ENCODE results near the gene TRAF7.
A peak's percentile ranks its signal among the peaks of the same experiment; 100 is the strongest.

TRAF7 gene

DNA sequence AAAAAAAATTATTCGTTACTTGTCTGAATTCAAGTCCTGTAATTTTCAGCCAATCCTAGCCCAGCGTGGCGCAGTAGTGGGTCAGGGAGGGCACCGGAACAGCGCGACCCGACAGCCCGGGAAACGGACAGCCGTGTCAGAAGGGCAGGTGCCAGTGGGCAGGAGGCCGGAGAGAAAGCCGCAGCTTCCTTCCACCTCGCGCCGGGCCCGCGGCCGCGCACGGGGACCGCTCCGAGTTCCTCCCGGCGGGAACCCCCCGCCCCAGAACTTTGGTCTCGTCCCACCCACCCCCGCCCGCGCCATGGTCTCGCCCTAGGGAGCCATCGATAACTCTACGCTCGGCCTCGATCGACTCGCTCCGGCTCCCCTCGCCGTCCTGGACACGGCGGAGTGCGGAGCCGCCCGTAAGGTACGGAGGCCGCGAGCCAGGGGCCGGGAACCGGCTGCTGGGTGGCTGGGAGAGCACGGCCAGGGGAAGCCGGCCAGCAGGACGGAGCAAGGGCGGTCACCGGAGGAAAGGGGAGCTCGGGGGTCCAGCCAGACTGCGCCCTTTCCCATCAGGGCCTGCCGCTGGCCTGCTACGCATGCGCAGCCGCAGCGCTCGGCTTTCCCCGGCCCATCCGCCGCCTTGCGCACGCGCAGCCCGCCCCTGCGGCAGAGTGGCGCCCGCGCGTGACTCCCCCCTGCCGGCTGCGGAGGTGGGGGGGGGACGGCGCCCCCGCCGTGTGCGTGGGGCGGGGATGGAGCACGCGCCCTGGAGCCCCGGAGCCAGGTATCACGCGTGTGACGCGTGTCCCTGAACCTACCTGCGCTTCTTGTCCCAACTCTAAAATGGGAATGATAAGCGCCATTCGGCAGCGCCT lies 49.8 kb downstream of the TRAF7 start, which contains the start of gene MLST8:
MLST8 (plus strand) TSS at position 351 of the 863 bp plus-strand sequence. CDS start 632 bp downstream, outside the sequence.
- DNase-seq = peak; percentile 74

DNA sequence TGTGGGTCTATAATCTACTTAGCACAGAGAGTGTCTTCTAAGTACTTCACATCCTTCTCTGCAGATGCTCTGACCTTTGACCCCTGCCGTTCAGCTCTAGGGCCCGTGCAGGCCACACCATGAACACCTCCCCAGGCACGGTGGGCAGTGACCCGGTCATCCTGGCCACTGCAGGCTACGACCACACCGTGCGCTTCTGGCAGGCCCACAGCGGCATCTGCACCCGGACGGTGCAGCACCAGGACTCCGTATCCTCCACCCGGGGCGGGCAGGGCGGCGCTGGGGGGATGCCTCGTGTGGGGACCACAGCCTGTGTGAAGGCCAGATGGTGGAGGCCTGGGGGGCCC lies 50.4 kb downstream of the TRAF7 start:
- DNase-seq = peak; percentile 15

DNA sequence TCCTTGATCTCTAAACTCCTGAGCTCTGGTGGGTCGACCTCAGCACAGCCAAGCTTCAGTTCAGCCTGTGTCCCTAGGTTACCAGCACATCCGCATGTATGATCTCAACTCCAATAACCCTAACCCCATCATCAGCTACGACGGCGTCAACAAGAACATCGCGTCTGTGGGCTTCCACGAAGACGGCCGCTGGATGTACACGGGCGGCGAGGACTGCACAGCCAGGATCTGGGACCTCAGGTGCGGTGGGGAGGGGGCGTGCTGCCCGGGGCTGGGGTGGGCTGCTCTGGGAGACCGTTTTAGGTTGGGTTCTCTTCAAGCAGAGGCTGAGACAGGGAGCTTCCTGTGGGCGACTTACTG lies 50.8 kb downstream of the TRAF7 start:
- DNase-seq = no peak

DNA sequence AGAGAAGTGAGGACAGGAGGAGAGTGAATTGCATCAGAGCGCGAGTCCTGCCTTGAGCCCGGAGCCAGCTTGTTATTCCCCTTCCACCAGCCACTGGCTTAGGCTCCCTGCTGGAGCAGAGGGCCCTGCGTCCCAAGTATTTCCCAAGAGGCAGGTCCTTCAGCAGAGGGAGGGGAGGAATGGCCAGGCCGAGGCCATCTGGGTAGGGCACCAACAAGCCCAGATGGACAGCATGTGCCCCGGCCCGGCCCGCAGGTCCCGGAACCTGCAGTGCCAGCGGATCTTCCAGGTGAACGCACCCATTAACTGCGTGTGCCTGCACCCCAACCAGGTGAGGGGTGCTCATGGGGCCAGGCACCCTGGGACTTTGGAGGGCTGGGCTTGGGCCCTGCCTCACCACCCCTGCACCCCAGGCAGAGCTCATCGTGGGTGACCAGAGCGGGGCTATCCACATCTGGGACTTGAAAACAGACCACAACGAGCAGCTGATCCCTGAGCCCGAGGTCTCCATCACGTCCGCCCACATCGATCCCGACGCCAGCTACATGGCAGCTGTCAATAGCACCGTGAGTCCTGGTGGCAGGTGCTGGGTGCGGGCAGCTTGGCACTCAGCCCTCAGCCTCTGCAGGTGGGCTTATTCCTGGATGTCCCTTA lies 51.3 kb downstream of the TRAF7 start:
- no peak for DNase-seq

DNA sequence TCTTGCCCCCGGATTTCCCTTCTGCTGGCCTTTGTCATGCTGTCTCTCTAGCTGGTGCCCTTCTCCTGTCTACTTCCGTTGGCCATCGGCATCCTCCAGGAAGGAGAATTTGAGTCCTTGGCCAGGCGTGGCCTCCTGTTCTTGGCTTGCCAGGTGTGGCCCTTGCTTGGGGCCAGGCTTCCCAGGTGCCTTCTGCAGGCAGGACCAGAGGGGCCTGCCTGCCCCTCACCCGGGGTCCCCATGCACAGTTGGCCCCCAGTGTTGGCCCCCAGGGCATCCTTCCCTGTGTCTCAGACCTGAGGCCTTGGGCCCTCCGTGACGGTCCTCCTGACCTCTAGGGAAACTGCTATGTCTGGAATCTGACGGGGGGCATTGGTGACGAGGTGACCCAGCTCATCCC lies 52.3 kb downstream of the TRAF7 start:
- no peak for DNase-seq

DNA sequence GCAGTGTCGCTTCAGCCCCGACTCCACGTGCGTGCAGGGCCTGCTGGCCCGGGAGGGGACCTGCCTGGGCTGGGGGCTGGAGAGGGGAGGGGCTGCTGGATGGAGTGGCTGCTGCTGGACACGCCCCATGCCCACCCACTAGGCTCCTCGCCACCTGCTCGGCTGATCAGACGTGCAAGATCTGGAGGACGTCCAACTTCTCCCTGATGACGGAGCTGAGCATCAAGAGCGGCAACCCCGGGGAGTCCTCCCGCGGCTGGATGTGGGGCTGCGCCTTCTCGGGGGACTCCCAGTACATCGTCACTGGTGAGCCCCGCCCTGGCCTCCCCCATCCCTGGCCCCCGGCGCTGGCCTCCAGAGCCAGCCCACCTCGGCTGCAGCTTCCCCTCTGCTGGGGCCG lies 52.7 kb downstream of the TRAF7 start:
- DNase-seq = no peak

DNA sequence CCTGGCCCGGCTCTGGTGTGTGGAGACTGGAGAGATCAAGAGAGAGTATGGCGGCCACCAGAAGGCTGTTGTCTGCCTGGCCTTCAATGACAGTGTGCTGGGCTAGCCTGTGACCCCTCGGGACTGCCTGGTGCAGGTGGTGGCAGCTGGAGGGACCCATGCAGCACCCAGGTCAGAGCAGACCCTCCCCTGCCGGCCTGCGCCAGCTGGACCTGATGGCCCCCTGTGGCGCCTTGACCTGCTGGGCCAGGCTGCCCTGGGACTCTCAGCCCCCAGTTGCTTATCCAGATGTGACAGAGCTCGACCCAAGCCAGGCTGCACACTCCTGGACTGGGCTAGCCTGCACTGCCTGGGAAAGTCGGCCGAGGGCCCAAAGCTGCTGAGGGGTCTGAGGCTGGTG lies 53.2 kb downstream of the TRAF7 start:
- DNase-seq = no peak

DNA sequence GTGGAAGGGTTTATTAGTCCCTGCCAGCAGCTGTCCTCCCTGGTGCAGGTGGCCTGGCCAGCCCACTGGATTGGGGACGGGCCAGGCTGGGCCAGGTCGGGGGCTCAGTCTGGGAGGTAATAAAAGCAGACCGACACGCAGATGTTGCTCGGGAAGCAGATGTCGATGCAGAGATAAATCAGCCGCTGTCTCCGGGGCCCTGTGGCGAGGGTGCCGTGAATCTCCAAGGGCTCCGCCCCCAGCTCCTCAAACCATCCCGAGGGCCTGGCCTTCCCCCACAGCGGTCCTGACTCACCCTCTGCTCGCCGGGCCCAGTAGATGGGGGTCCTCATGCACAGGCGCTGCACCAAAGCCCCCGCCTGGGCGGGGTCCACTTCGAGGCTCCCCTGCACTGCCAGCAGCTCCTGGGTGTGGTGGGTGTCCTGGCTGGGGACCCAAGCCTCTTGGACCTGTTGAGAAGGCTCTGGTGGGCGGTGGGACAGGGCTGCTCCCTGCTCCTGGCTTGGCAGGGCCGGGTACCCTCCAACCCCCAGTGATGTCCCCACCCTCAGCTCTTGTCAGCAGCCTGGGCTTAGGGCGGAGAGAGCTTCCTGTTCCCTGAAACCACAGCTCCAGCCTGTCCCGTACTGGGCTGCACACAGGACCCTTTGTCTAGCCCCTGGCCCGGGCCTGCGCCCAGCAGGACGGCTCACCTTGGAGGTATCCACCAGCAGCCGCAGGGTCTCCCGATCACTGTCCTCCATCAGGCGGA lies 53.9 kb downstream of the TRAF7 start:
- no peak for DNase-seq

DNA sequence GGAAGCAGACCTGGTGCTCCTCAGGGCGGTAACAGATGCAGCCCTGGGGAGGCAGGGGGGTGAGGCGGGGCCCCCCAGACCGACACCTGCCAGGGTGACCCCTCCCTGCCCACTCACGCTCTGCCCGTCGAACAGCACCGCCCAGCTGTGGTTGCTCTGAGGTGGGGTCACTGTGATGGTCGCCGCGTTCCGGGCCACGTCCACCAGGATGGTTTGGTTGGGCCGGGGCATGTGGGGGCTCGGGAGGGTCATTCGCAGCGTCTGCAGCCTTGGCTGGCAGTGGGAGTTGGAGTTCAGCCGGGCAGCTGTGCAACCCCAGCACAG lies 54.4 kb downstream of the TRAF7 start:
- DNase-seq = no peak

DNA sequence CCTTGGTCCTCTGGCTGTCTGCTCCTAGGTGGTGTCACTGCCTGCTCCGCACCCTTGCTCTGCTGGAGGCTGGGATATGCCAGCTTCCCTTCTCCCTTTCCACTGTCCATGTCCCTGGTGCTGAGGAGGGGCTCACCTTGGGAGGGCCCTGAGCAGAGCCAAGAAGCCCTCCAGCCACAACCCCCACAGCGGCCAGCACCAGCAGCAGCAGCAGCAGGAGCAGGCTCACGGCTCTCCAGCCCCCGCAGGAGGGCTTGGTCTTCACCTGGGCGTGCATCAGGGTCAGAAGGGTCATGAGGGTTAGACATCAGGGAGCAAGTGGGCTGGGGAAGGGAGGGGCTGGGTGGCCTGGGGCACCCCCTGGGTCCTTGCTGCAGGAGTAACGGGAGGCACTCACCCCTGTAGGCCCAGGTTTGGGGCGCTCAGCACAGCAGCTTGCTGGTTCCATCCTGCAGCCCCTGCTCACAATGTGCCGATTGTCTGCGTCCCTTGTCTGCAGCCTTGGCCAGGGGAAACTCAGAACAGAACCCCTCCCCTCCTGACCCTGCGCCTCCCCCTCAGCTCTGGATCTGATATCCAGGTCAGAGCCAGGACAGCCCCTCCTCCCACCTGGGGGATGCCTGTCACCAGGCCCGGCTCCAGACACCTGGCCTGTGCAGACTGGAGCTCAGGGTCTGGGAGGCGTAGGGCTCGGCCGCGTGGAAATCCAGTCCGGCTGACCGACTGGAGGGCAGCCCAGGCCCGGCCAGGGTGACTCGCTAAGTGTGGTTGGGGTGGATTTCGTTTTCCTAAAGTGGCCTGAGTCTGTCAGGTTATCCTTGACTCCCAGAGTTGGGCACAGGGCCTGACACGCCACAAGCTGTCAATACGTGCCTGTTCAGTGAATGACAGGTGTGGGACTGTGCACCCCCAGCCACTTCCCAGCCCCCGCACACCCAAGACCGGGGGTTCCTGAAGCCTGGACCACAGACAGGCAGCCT lies 55.1 kb downstream of the TRAF7 start, which contains the start of gene BRICD5:
BRICD5 (minus strand) TSS at position 478 of the 980 bp plus-strand sequence; CDS start at position 448, 30 bp downstream.
- DNase-seq = no peak

DNA sequence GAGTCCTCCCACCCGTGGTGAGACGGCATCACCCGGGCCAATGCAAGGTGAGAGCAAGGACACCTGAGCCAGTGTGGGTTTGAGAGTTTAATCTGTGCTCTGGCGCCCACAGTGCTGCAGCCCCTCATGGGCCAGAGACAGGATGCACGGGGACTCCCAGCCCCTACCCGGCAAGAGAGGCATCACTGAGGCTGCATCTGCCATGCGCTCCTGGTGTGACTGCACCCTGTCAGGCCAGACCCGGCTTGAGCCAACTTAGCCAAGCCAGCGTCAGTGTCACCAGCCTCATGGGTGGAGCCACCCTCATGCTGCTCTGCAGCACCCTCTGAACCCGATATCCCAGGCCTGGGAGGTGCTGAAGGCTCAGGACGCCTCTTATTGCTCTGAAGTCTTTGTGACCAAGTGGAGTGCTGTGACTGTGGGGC lies 56.4 kb downstream of the TRAF7 start:
- DNase-seq = no peak

DNA sequence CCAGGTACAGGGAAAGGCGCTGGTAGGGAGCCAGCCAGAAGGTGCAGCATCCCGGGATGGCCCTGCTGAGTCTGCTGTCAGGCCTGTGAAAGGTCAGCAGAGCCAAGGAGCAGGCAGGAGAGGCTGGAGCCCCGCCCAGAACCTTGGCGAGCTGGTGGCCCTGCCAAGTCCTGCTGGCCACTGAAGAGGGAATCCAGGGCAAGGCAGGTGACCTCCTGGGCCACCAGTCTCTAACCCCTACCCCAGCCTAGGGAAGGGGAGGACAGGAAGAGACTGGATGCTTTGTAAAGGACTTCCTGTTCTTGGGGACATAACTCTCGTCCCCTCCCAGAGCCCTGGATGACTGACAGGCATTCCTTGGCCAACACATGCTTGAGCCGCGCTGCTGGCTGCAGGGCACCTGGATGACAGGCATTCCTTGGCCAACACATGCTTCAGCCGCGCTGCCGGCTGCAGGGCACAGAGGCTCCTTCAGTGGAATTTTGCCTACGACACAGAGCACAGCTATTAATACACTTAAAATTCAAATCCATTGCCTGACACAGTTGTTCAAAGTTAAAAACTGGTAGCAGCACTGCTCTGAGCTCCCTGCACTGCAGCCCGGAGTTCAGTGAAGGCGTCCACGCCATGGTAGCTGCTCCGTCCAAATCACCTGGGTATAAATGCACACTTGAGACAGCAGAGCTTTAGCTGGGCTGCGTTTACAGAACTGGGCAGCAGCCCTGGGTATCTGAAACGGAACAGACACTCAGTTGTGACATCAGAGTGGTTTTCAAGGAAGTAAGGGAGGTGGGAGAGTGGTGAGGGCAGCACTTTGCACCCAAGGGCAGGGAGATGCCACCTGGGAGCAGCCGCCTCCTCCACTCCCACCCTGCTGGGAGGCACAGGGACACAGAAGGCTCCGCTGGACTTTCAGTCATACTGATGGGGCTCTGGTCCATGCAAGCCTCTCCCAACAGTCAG lies 57.1 kb downstream of the TRAF7 start:
- DNase-seq = no peak

DNA sequence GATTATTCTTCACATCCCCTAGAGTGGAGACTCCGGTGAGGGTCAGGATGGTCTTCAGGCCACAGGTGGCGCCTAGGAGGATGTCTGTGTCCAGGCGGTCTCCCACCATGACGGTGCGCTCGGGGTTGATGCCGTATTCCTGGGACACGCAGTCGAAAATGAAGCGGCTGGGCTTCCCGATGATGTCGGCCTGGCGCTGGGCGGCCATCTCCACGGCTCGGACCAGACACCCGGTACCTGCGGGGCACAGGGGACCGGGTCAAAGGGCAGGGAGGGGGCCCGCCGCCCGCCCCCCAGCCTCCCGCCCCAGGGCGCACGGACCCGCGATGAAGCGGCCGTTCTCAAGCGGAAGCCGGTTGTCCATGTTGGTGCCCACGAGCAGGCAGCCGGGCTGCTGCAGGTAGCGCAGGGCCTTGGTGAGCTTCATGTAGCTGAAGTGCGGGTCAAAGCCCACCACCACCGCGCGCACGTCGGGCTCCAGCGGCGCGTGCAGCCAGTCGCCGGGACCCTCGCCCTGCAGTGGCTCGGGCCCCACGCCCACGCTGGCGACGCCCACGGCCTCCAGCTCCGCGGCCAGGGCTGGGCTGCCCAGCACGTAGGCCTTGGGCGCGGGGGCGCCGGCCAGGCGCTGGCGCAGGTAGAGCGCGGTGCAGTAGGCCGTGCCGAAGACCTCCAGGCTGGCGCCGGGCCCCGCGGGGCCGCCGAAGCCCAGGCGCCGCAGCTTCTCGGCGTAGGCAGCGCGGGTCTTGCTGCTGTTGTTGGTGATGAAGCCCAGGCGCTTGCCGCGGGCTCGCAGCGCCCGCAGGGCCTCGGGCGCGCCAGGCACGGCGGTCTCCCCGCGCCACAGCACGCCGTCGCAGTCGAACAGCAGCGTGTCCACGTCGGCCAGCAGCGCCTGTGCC lies 58.5 kb downstream of the TRAF7 start:
- DNase-seq = no peak

DNA sequence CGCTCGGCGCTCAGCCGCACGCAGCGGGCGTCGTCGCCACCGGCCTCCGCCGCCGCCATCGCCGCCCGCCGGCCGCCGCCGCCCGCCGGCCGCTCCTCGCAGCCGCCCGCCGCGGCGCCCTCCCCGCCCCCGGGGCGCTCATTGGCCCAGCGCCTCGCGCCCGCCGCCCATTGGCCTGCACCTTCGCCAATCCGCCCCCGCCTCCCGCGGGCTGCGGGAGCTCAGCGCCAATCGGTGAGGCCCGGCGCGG lies 59.1 kb downstream of the TRAF7 start, which contains the start of gene PGP:
PGP (minus strand) TSS at position 122 of the 250 bp plus-strand sequence; CDS start at position 59, 63 bp downstream.
- no peak for DNase-seq

DNA sequence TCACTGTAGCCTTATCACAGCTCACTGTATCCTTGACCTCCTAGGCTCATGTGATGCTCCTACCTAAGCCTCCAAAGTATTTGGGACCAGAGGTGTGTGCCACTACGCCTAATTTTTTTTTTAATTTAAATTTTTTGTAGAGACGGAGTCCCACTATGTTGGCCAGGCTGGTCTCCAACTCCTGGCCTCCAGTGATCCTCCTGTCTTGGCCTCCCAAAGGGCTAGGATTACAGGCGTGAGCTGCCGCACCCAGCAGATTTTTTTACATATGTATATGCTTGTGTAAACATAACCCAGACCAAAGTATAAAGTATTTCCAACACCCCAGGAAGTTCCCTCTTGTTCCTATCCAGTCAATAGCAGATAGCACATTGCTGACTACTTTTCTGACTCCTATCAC lies 60.7 kb downstream of the TRAF7 start:
- no peak for DNase-seq

DNA sequence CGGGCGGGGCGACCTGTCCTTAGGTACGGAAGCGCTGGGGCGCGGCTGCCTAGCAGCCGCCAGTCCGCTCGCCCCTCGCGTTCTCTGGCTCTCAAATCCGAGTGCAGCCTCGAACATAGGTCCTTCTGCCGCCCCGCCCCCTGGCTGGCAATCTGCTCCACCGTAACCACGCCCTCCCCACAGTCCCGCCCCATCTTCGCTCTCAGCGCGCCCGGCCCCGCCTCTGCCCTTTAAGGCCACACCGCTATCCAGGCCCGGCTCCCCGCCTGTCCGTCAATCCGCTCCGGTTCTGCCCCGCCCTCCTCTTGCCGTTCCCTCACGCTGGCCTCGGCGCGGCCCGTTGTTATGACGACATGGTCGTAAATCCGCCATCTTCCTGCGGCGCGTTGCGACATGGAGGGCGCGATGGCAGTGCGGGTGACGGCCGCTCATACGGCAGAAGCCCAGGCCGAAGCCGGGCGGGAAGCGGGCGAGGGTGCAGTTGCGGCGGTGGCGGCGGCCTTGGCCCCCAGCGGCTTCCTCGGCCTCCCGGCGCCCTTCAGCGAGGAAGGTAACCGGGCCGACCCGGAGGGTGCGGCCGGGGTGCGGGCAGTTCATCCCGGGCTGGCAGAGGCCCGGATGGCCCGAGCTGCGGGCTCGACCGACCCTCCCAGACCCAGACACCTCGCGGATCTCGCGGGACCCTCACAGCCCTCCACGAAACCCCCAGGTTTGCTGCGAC lies 67.8 kb downstream of the TRAF7 start, which contains the start of gene E4F1:
E4F1 (plus strand) TSS at position 371 of the 721 bp plus-strand sequence; CDS start at position 394, 23 bp downstream.
- DNase-seq = peak; percentile 100

DNA sequence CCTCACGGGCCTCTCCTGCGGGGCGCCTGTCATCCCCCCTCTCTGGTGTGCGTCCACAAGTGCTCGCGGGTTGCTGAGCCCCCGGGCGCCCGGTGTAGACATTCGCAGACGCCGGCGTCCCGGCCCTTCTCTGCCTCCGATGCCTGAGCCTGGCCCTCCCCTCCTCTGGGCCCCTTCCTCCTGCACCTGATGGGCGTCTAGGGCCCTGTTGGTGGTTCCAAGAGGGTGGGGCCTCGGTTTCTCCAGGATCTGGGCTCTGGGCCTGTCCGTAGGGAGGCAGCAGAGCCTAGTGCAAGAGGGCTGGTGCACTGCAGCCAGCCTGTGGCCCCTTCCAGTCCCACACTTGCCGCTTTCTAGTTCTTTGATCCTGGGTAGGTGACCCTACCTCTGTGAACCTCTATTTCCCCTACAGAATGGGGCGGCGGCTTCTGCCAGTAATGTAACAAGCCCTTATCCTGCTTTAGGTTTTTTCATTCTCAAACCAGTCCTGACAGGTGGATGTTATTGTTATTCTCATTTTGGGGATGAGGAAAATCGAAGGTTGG lies 68.4 kb downstream of the TRAF7 start:
- DNase-seq = peak; percentile 10

DNA sequence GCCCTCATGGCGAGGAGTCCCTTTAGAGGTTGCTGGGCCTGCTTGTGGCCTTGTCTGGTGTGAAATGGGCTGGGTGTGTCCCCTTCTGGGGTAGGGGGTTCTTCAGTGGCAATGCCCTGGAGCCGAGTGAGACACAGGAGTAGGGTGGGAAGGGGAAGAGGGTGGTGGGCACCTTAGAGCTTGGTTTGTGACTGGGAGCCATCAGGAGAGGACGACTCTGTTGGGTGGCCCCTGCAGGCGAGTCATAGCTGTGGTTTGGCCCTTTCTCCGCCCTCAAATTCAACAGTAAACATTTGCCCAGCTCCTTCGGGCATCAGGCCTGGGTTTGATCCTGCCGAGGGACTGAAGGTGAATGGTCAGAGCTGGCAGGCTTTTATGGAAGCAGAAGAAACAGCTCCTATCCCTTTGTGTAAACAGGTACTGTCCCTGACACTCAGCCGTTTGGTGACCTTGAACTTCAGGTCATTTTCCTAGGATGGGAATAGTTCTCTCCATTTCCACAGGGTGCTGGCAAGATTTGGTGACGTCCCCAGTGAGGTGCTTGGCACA lies 70.7 kb downstream of the TRAF7 start:
- DNase-seq = peak; percentile 15

DNA sequence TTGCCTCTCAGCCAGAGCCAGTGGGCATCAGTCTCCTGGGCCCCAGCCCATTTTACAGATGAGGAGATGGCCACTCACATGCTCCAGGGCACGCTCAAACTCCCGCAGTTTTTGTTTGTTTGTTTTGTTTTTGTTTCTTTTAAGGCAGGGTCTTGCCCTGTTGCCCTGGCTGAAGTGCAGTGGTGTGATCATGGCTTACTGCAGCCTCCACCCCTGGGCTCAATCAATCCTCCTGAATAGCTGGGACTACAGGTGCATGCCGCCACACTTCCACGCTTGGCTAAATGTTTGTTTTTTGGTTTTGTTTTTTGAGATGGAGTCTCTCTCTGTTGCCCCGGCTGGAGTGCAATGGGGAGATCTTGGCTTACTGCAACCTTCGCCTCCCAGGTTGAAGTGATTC lies 71.3 kb downstream of the TRAF7 start:
- no peak for DNase-seq

All from HCEC 1CT (cell line).